HEK293 (cell line): Measurements from ENCODE around the gene PUM1.

Experiments used
- CTCF ChIA-PET: fragments of 350-600 bp; formaldehyde crosslinking; extraction: SDS; loops from one replicate; lab custom pipeline; 2021; ENCODE audit warnings: antibody characterized with exemption; lab: Yijun Ruan, JAX
- POLR2A ChIA-PET: fragments of 300-600 bp; formaldehyde crosslinking; extraction: SDS; loops from one replicate; lab custom pipeline; 2020; ENCODE audit warnings: antibody characterized with exemption, inconsistent platforms; lab: Yijun Ruan, JAX
- H3K27ac ChIP-seq: fragments of 200-500 bp; sonication (Bioruptor generic); 2 replicates; pipeline ENCODE4 v1.5.1; 2014; ENCODE audit warnings: low read depth, low read length, control low read depth, inconsistent platforms; ENCODE audit errors: extremely low read depth
- H3K36me3 ChIP-seq, 2 experiments: fragments of 200-500 bp in 1 of 2; sonication (Bioruptor generic) in 1 of 2; 1 replicate in 1 of 2; 2 replicates in 1 of 2; pipeline ENCODE4 v1.5.1; 2014 to 2017; ENCODE audit warnings: inconsistent platforms in 2 of 2, low read length in 2 of 2; ENCODE audit not compliant: control insufficient read depth in 2 of 2, insufficient read depth in 1 of 2
- H3K4me1 ChIP-seq: fragments of 200-500 bp; sonication (Bioruptor generic); 2 replicates; pipeline ENCODE4 v1.5.1; 2014; ENCODE audit warnings: mild to moderate bottlenecking, low read length, inconsistent platforms; ENCODE audit not compliant: control insufficient read depth, insufficient read depth
- H3K4me3 ChIP-seq: 2 replicates; pipeline ENCODE4 v1.5.1; 2011; ENCODE audit warnings: low read depth, mild to moderate bottlenecking, control low read depth, low read length, moderate library complexity
- H3K9me3 ChIP-seq: fragments of 200-500 bp; sonication (Bioruptor generic); 2 replicates; pipeline ENCODE4 v1.5.1; 2014; ENCODE audit warnings: low read depth, low read length, inconsistent platforms; ENCODE audit not compliant: control insufficient read depth, insufficient read depth
- GFI1B ChIP-seq: fragments of 450-650 bp; formaldehyde crosslinking; IDR thresholded peaks from 2 replicates; pipeline ENCODE4 v1.5.1; 2016; ENCODE audit warnings: missing biosample characterization, missing genetic modification characterization
- GLIS1 ChIP-seq: fragments of 450-650 bp; formaldehyde crosslinking; IDR thresholded peaks from 2 replicates; pipeline ENCODE4 v1.5.1; 2016; ENCODE audit warnings: missing biosample characterization, missing genetic modification characterization
- IKZF3 ChIP-seq: fragments of 450-650 bp; IDR thresholded peaks from 2 replicates; pipeline ENCODE4 v1.5.0; 2018; ENCODE audit warnings: missing biosample characterization, mild to moderate bottlenecking, missing genetic modification characterization, moderate library complexity
- PRDM1 ChIP-seq: fragments of 450-650 bp; formaldehyde crosslinking; IDR thresholded peaks from 2 replicates; pipeline ENCODE4; 2016; ENCODE audit warnings: missing biosample characterization, missing genetic modification characterization
- PRDM6 ChIP-seq: fragments of 450-650 bp; formaldehyde crosslinking; IDR thresholded peaks from 2 replicates; pipeline ENCODE4 v1.5.1; 2017; ENCODE audit warnings: missing biosample characterization, missing genetic modification characterization
- SP3 ChIP-seq: fragments of 450-650 bp; formaldehyde crosslinking; IDR thresholded peaks from 2 replicates; pipeline ENCODE4 v1.5.1; 2016; ENCODE audit warnings: missing biosample characterization, missing genetic modification characterization
- ZBTB21 ChIP-seq: fragments of 450-650 bp; formaldehyde crosslinking; IDR thresholded peaks from 2 replicates; pipeline ENCODE4 v1.5.1; 2017; ENCODE audit warnings: missing biosample characterization, missing genetic modification characterization
- ZBTB26 ChIP-seq: fragments of 450-650 bp; formaldehyde crosslinking; optimal IDR thresholded peaks from 2 replicates; pipeline ENCODE3; 2016; ENCODE audit warnings: missing biosample characterization, mild to moderate bottlenecking, missing genetic modification characterization
- ZBTB44 ChIP-seq: fragments of 450-650 bp; IDR thresholded peaks from 2 replicates; pipeline ENCODE4 v1.5.1; 2018; ENCODE audit warnings: missing biosample characterization, mild to moderate bottlenecking, missing genetic modification characterization
- ZNF18 ChIP-seq: fragments of 450-650 bp; formaldehyde crosslinking; IDR thresholded peaks from 2 replicates; pipeline ENCODE4 v1.5.1; 2016; ENCODE audit warnings: missing biosample characterization, missing genetic modification characterization
- ZNF221 ChIP-seq: fragments of 450-650 bp; formaldehyde crosslinking; IDR thresholded peaks from 2 replicates; pipeline ENCODE4 v1.5.1; 2017; ENCODE audit warnings: missing biosample characterization, missing genetic modification characterization, borderline replicate concordance
- ZNF513 ChIP-seq: fragments of 450-650 bp; IDR thresholded peaks from 2 replicates; pipeline ENCODE4 v1.5.1; 2018; ENCODE audit warnings: missing biosample characterization, missing genetic modification characterization
- ZNF529 ChIP-seq: fragments of 450-650 bp; formaldehyde crosslinking; IDR thresholded peaks from 2 replicates; pipeline ENCODE4 v1.5.1; 2017; ENCODE audit warnings: missing genetic modification characterization, missing biosample characterization; ENCODE audit not compliant: insufficient replicate concordance
- ZNF600 ChIP-seq: fragments of 450-650 bp; formaldehyde crosslinking; IDR thresholded peaks from 2 replicates; pipeline ENCODE4 v1.5.1; 2016; ENCODE audit warnings: missing biosample characterization, missing genetic modification characterization
- ZNF621 ChIP-seq: fragments of 450-650 bp; formaldehyde crosslinking; IDR thresholded peaks from 2 replicates; pipeline ENCODE4 v1.5.1; 2017; ENCODE audit warnings: missing biosample characterization, missing genetic modification characterization
- ZNF639 ChIP-seq: fragments of 450-650 bp; formaldehyde crosslinking; IDR thresholded peaks from 2 replicates; pipeline ENCODE4 v1.5.1; 2016; ENCODE audit warnings: missing biosample characterization, missing genetic modification characterization
- ZNF747 ChIP-seq: fragments of 450-650 bp; formaldehyde crosslinking; IDR thresholded peaks from 2 replicates; pipeline ENCODE4 v1.5.1; 2016; ENCODE audit warnings: missing biosample characterization, missing genetic modification characterization
- ZNF792 ChIP-seq: fragments of 450-650 bp; formaldehyde crosslinking; IDR thresholded peaks from 2 replicates; pipeline ENCODE4 v1.5.1; 2016; ENCODE audit warnings: missing biosample characterization, missing genetic modification characterization
- ZSCAN23 ChIP-seq: fragments of 450-650 bp; formaldehyde crosslinking; IDR thresholded peaks from 2 replicates; pipeline ENCODE4 v1.5.1; 2016; ENCODE audit warnings: missing biosample characterization, missing genetic modification characterization

Gene PUM1

GRCh38 chr1:31027693-31028526 lies 37.6 kb downstream of the PUM1 start:
- Histone ChIP-seq H3K36me3 (peaks cover 0 to 53% of the 10 kb centered on the region in 2 experiments; a peak in 2 of 3 replicates), H3K9me3 (no peaks in the 10 kb centered on the region), H3K4me1 (0 out of 2 replicates have a peak, but pooled peaks cover 3% of the 10 kb centered on the region), H3K4me3 (no peak overlapping the region), H3K27ac (no peak overlapping the region)
- POLR2A ChIA-PET = no interaction called here
- CTCF ChIA-PET = interaction anchor here (0.6 to 1.0 kb wide), 2 partner anchors 13 to 39 kb away, joined by 3 to 4 read pairs; no protein-coding TSS in a partner anchor
- no peak for TF ChIP-seq ZNF221 (tag by site-specific recombination)
- peak; percentile 43; the same call in 1 of the 2 replicates for TF ChIP-seq PRDM1 (tag by site-specific recombination)
- TF ChIP-seq SP3 (tag by site-specific recombination) = no peak
- no peak for TF ChIP-seq ZNF529 (tag by site-specific recombination)
- no peak for TF ChIP-seq ZNF513

GRCh38 chr1:31022259-31022658 lies 43.3 kb downstream of the PUM1 start:
- TF ChIP-seq IKZF3 = 0 out of 2 replicates have a peak, but pooled peaks have one; percentile 17
- TF ChIP-seq ZNF621 = no peak
- TF ChIP-seq ZNF639 = no peak
- no peak for TF ChIP-seq ZBTB26 (tag by site-specific recombination)
- no peak for TF ChIP-seq ZSCAN23 (tag by site-specific recombination)
- TF ChIP-seq ZNF600 (tag by site-specific recombination) = peak; percentile 77
- no peak for TF ChIP-seq GLIS1
- no peak for TF ChIP-seq ZBTB21 (tag by site-specific recombination)
- no peak for TF ChIP-seq GFI1B (tag by site-specific recombination)
- TF ChIP-seq, all 188 proteins: peak for 2
- Histone ChIP-seq H3K27ac (no peak overlapping the region), H3K36me3 (peaks cover 0 to 54% of the 10 kb centered on the region in 2 experiments; a peak in 2 of 3 replicates), H3K9me3 (no peaks in the 10 kb centered on the region), H3K4me3 (no peak overlapping the region), H3K4me1 (peaks cover 19% of the 10 kb centered on the region)
- CTCF ChIA-PET = interaction anchor here (0.7 kb wide), 1 partner anchor 21 kb away, joined by 3 read pairs; no protein-coding TSS in a partner anchor
- POLR2A ChIA-PET = interaction anchor here (1.0 kb wide), 1 partner anchor 15 kb away, joined by 3 read pairs; no protein-coding TSS in a partner anchor

GRCh38 chr1:31020007-31020790 lies 45.3 kb downstream of the PUM1 start:
- TF ChIP-seq ZNF792 (tag by site-specific recombination) (no peak), ZNF18 (peak; percentile 57; the same call in 1 of the 2 replicates), PRDM6 (tag by site-specific recombination) (peak; percentile 28; the same call in 1 of the 2 replicates), ZNF747 (tag by site-specific recombination) (no peak), ZBTB44 (tag by site-specific recombination) (peak; percentile 35; the same call in 1 of the 2 replicates)
- peaks cover 27% of the 10 kb centered on the region for H3K4me1 ChIP-seq
- H3K27ac ChIP-seq = no peak overlapping the region
- H3K36me3 ChIP-seq = peaks cover 0 to 43% of the 10 kb centered on the region in 2 experiments; a peak in 2 of 3 replicates
- CTCF ChIA-PET = no interaction called here
- POLR2A ChIA-PET = no interaction called here
- H3K9me3 ChIP-seq = no peaks in the 10 kb centered on the region
- no peak overlapping the region for H3K4me3 ChIP-seq
